Mucosa of descending colon (tissue), 3 donors: Measurements from ENCODE around the gene HECTD1. TPM values are rescaled to one million over a fixed set of nuclear protein-coding genes. Genes with fewer than 3 reads are reported as not detected.
"Not testable (repeated sequence)": the region's sequence is repeated elsewhere in the genome, so short reads cannot be mapped to it uniquely, and the experiment has no call there.

Experiments
- ATAC-seq: fragments of 200-7000 bp; cut with Tn5 transposase; one replicate; pipeline ENCODE4 v1.9.1; 2020; ENCODE audit warnings: mild to moderate bottlenecking, moderate library complexity
- DNase-seq, 3 donors: peaks; one replicate each; pipeline ENCODE4 v3.0.0-alpha.2; 2020
- H3K36me3 ChIP-seq: fragments of 200-600 bp; one replicate; pipeline ENCODE4 v1.8.0; 2021; ENCODE audit warnings: low read depth, mild to moderate bottlenecking
- H3K4me1 ChIP-seq: fragments of 200-600 bp; one replicate; pipeline ENCODE4 v1.8.0; 2021; ENCODE audit warnings: low read depth, mild to moderate bottlenecking
- H3K4me3 ChIP-seq: fragments of 200-600 bp; one replicate; pipeline ENCODE4 v1.8.0; 2021; ENCODE audit warnings: mild to moderate bottlenecking
- H3K9me3 ChIP-seq: fragments of 200-600 bp; one replicate; pipeline ENCODE4 v1.8.0; 2021; ENCODE audit warnings: mild to moderate bottlenecking
- intact Hi-C, 2 donors: fragments of 100-400 bp; cut with DNase I in 1 of 2; cut with micrococcal nuclease in 1 of 2; formaldehyde crosslinking; loops; one replicate each; pipeline versions ENCODE4 v1.11.0 to v1.11.1; 2022; cut with DNase I, micrococcal nuclease
- total RNA-seq, 3 donors: library from RNA; stranded (reverse); fragmentation: NEBNext Ultra II Directional in 2 of 3; extraction: Animal tissue kit (Norgen Biotek cat#: 25700) in 2 of 3; gene quantifications; one replicate each; pipeline versions ENCODE4 v1.2.1 to v1.2.4, GENCODE V29; 2021 to 2023
- TF ChIP-seq, protein P1 (sequence below): fragments of 200-600 bp; IDR thresholded peaks from one replicate; pipeline ENCODE4 v1.8.0; 2022; ENCODE audit warnings: antibody characterized with exemption, mild to moderate bottlenecking
- donor health status: DM: no; HTN: no; CAD: no; lungs with moderate emphysema.
- donor health status: DM: no; HTN: no; CAD: no.
- donor health status: DM: no; HTN: yes; CAD: no.

Gene HECTD1
- total RNA-seq, 3 donors from 2014 or later = 124 to 160 (median 140) TPM

DNA sequence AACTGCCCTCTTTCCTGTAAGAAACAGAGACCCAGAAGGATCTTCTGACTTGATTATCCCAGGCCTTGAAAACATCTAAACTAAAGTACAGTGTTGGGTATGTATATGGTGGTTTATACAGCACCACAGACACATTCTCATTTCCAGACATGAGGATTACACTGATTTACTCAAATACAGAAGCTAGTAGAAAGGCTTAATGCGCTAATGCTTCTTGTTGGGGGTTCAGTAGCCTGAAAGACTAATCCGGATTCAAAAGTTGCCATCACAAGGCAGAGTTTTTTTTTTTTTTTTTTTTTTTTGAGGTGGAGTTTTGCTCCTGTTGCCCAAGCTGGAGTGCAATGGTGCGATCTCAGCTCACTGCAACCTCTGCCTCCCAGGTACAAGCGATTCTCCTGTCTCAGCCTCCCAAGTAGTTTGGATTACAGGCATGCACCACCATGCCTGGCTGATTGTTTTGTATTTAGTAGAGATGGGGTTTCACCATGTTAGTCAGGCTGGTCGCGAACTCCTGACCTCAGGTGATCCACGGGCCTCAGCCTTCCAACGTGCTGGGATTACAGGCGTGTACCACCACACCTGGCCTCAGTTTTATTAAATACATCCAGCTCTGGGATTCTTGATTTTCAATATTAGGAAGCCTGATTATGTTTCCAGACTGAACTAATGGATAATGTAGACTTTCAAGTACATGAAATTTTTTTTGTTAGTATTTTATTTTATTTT is 46.3 kb upstream of the HECTD1 start:
- intact Hi-C loops = no loop called here
- DNase-seq (no peak), ATAC-seq (no peak)
- Histone ChIP-seq H3K36me3 (no peaks in the 10 kb centered on the region), H3K4me1 (peaks cover 6% of the 10 kb centered on the region), H3K9me3 (no peaks in the 10 kb centered on the region), H3K4me3 (no peak overlapping the region)
- TF ChIP-seq, protein P1, sequence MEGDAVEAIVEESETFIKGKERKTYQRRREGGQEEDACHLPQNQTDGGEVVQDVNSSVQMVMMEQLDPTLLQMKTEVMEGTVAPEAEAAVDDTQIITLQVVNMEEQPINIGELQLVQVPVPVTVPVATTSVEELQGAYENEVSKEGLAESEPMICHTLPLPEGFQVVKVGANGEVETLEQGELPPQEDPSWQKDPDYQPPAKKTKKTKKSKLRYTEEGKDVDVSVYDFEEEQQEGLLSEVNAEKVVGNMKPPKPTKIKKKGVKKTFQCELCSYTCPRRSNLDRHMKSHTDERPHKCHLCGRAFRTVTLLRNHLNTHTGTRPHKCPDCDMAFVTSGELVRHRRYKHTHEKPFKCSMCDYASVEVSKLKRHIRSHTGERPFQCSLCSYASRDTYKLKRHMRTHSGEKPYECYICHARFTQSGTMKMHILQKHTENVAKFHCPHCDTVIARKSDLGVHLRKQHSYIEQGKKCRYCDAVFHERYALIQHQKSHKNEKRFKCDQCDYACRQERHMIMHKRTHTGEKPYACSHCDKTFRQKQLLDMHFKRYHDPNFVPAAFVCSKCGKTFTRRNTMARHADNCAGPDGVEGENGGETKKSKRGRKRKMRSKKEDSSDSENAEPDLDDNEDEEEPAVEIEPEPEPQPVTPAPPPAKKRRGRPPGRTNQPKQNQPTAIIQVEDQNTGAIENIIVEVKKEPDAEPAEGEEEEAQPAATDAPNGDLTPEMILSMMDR = no peak

DNA sequence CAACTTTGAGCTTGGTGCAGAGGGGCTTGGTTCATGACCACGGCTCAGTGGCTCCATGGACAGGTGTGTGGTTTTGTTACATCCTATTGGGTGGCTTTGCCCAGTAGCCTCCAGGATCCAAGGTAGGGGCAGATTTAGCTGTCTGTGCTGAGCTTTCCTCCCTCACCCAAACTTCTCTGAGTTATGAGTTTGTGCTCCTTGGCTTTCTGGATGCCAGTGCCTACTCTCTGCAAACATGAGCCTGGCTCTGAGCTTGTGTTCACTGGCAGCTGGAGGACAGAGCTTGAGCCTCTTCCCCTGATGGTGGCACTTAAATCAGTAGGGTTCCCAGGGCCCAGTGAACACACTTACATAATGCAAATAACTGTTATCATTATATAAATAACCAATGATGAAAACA is 45.3 kb upstream of the HECTD1 start:
- intact Hi-C loops = no loop called here
- TF ChIP-seq, protein P1 = no peak
- H3K4me1 ChIP-seq = peaks cover 4% of the 10 kb centered on the region
- H3K36me3 ChIP-seq = no peaks in the 10 kb centered on the region
- H3K9me3 ChIP-seq = no peaks in the 10 kb centered on the region
- ATAC-seq (no peak), DNase-seq (no peak)
- H3K4me3 ChIP-seq = no peak overlapping the region

DNA sequence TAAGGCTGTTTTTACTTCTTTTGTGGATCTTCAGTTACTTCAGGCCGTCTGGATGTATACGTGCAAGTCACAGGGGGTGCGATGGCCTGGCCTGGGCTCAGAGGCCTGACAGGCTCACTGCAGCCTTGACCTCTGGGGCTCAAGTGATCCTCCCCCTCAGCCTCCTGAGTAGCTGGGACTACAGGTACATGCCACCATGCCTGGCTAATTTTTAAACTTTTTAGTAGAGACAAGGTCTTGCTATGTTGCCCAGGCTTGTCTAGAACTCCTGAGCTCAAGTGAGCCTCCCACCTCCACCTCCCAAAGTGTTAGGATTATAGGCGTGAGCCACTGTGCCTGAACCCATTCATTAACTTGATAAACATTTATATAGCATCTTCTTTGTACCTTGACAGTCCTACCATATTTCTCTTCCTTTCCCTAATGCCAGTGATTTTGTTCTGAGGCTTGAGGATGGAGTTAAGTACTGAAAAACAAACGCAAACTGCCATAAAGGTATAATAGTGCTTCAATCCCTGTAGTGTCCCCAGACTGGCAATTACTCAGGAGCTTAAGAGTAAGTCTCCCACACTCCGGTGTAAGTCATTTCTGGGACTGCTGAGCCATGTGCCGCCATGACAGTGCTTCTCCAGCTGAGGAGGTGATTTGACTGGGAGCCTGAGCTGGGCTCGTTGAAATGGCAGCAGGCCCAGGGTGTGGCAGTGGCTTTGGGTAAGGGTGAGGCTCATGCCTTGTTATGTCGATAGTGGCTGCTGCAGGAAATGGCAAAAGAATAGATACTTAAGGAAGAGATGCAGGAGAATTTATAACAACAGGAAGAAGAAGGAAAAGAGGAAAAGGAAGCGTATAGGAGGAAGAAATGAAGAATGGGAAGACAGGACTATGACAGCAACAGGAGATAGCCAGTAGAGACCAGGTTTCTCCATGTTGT is 43.7 kb upstream of the HECTD1 start:
- no peak overlapping the region for H3K4me3 ChIP-seq
- H3K9me3 ChIP-seq = no peaks in the 10 kb centered on the region
- TF ChIP-seq, protein P1 = no peak
- H3K36me3 ChIP-seq = no peaks in the 10 kb centered on the region
- peak; percentile 57 to 80 (median 59) for DNase-seq
- intact Hi-C loops = no loop called here
- peak; percentile 87 for ATAC-seq
- peaks cover 3% of the 10 kb centered on the region for H3K4me1 ChIP-seq

DNA sequence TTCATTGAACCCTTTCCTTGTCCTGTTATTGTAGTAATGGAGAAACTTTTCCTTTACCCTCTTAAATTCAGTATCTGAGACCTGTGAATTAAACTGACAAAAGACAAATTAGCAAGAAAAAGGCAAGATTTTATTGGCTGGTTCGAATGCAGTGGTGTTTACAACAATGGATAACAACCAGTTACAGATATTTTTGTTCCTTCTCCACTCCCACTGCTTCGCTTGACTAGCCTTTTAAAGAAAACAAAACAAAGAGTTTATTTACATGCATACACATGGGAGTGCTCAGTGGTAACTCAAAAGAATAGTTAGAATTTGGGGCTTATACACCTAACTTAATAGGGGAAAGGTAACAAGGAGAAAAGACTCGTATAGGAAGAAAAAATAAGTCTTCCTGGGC is 37.0 kb upstream of the HECTD1 start:
- intact Hi-C loops = no loop called here
- DNase-seq (no peak), ATAC-seq (no peak)

DNA sequence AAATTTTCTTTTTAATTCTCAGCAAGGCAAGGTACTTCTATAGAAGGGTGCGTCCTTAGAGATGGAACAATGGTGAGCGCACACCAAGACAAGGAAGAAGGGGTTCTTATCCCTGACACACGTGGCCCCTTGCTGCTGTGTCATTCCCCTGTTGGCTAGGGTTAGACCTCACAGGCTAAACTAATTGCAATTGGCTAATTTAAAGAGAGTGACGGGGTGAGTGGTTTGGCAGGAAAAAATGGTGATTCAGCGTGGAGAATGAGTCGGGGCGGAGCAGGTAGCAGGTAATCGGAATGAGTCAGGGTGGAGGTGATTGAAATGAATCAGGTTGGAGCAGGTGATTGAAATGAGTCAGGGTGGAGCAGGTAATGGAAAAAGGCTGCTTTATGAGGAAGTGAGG is 36.3 kb upstream of the HECTD1 start:
- no peaks in the 10 kb centered on the region for H3K36me3 ChIP-seq
- no peaks in the 10 kb centered on the region for H3K9me3 ChIP-seq
- DNase-seq = peak; percentile 55 to 67 (median 61)
- TF ChIP-seq, protein P1 = no peak
- H3K4me3 ChIP-seq = no peak overlapping the region
- peaks cover 7% of the 10 kb centered on the region for H3K4me1 ChIP-seq
- ATAC-seq = peak; percentile 91
- intact Hi-C loops = no loop called here

More for the DNA sequence above, 37.0 kb upstream of the HECTD1 start:
- TF ChIP-seq, protein P1 = no peak
- Histone ChIP-seq H3K4me1 (peaks cover 7% of the 10 kb centered on the region), H3K9me3 (no peaks in the 10 kb centered on the region), H3K4me3 (no peak overlapping the region), H3K36me3 (no peaks in the 10 kb centered on the region)

DNA sequence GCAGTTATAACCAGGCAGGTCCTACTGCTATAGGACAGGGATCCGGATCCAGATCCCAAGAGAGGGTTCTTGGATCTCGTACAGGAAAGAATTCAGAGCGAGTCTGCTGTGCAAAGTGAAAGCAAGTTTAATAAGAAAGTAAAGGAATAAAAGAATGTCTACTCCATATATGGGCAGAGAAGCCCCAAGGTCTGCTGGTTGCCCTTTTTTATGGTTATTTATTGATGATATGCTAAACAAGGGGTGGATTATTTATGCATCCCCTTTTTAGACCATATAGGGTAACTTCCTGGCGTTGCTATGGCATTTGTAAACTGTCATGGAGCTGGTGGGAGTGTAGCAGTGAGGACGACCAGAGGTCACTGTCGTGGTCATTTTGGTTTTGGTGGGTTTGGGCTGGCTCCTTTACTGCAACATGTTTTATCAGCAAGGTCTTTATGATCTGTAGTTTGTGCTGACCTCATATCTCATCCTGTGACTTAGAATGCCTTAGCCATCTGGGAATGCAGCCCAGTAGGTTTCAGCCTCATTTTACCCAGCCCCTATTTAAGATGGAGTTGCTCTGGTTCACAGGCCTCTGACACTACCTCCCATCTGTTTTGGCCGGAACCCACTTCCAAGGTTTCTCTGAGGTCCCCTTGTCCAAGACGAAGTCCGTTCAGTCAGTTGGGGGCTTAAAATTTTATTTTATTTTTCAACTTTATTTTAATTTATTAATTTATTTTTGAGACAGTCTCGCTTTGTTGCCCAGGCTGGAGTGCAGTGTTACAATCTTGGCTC is 34.8 kb upstream of the HECTD1 start:
- H3K9me3 ChIP-seq, H3K4me1 ChIP-seq, H3K4me3 ChIP-seq, ATAC-seq, DNase-seq, H3K36me3 ChIP-seq, intact Hi-C loops: not testable (repeated sequence)
